Endothelial cell of umbilical vein (primary cell): ENCODE results near the gene MED16. TPM values are rescaled to one million over a fixed set of nuclear protein-coding genes. Genes with fewer than 3 reads are reported as not detected.

ENCODE experiments used
- BruUV-seq: library from RNA; stranded (reverse); fragments of 400-500 nt; replicated peaks from 2 replicates; lab custom pipeline; 2021; lab: Mats Ljungman, UMichigan
- CTCF ChIA-PET: fragments of 300-600, 350-600 bp; sonication (Branson Sonifier 250); formaldehyde crosslinking; loops from one replicate; lab custom pipeline; 2021; ENCODE audit warnings: antibody characterized with exemption, inconsistent platforms; lab: Charles Lee
- POLR2A ChIA-PET: fragments of 300-600, 350-600 bp; sonication (Branson Sonifier 250); formaldehyde crosslinking; loops from one replicate; lab custom pipeline; 2021; ENCODE audit warnings: antibody characterized with exemption, inconsistent platforms; lab: Charles Lee
- DNase-seq: peaks from one replicate; pipeline ENCODE4 v3.0.0-alpha.2; 2011; ENCODE audit warnings: low read depth, low spot score
- FAIRE-seq: peaks from 2 replicates; lab custom pipeline; 2011; peaks lifted over from hg19 to GRCh38; lab: Jason Lieb, UNC
- H2AFZ ChIP-seq: 2 replicates; pipeline ENCODE4 v1.6.0; 2012; ENCODE audit warnings: low read depth, low read length, control low read depth, inconsistent platforms
- H3K27ac ChIP-seq: 2 replicates; pipeline ENCODE4 v1.5.1; 2011; ENCODE audit warnings: low read depth, mild to moderate bottlenecking, control low read depth, low read length, moderate library complexity; ENCODE audit not compliant: insufficient read depth
- H3K27me3 ChIP-seq, 2 experiments: 2 replicates each; pipeline versions ENCODE4 v1.6.0 to v1.6.1; 2011; ENCODE audit warnings: low read length in 2 of 2, mixed read lengths in 1 of 2; ENCODE audit not compliant: control insufficient read depth in 2 of 2, insufficient read depth in 2 of 2
- H3K36me3 ChIP-seq, 2 experiments: 2 replicates in 1 of 2; 3 replicates in 1 of 2; pipeline ENCODE4 v1.5.1; 2011; ENCODE audit warnings: low read length in 2 of 2, mild to moderate bottlenecking in 1 of 2, moderate library complexity in 1 of 2; ENCODE audit not compliant: control insufficient read depth in 2 of 2, insufficient read depth in 2 of 2; ENCODE audit errors: extremely low read depth in 1 of 2
- H3K4me1 ChIP-seq: 3 replicates; pipeline ENCODE4 v1.5.1; 2011; ENCODE audit warnings: mild to moderate bottlenecking, low read length; ENCODE audit not compliant: control insufficient read depth, insufficient read depth; ENCODE audit errors: extremely low read depth
- H3K4me2 ChIP-seq: 2 replicates; pipeline ENCODE4 v1.6.1; 2011; ENCODE audit warnings: low read length, control low read depth, mixed read lengths; ENCODE audit not compliant: insufficient read depth
- H3K4me3 ChIP-seq, 3 experiments: fragments of 200-600 bp in 1 of 3; sonication (generic), shearing (Covaris generic) in 1 of 3; replicated peaks in 1 of 3; 2 replicates each; pipeline ENCODE4 v1.5.1; 2011 to 2016; ENCODE audit warnings: control low read depth in 3 of 3, low read length in 3 of 3, mild to moderate bottlenecking in 2 of 3, inconsistent platforms in 1 of 3, low read depth in 1 of 3, moderate library complexity in 1 of 3; ENCODE audit not compliant: insufficient read depth in 1 of 3
- H3K79me2 ChIP-seq: 2 replicates; pipeline ENCODE4 v1.6.0; 2012; ENCODE audit warnings: low read length, inconsistent platforms; ENCODE audit not compliant: control insufficient read depth, insufficient read depth
- H3K9ac ChIP-seq: replicated peaks from 2 replicates; pipeline ENCODE3; 2011; ENCODE audit warnings: low read length, control low read depth; ENCODE audit not compliant: insufficient read depth; ENCODE audit errors: extremely low read depth
- H3K9me1 ChIP-seq: replicated peaks from 3 replicates; pipeline ENCODE4 v1.6.0; 2011; ENCODE audit warnings: mild to moderate bottlenecking, low read length; ENCODE audit not compliant: control insufficient read depth, insufficient read depth; ENCODE audit errors: extremely low read depth
- H3K9me3 ChIP-seq: replicated peaks from 2 replicates; pipeline ENCODE4 v1.5.1; 2012; ENCODE audit warnings: low read length, inconsistent platforms; ENCODE audit not compliant: control insufficient read depth, insufficient read depth
- H4K20me1 ChIP-seq: replicated peaks from 2 replicates; pipeline ENCODE3; 2011; ENCODE audit warnings: mild to moderate bottlenecking, low read length; ENCODE audit not compliant: control insufficient read depth, insufficient read depth; ENCODE audit errors: extremely low read depth
- JUN ChIP-seq: IDR thresholded peaks from 2 replicates; pipeline ENCODE4 v1.6.1; 2011; ENCODE audit warnings: borderline replicate concordance, low read depth; ENCODE audit not compliant: insufficient read length, insufficient read depth
- POLR2A ChIP-seq: IDR thresholded peaks from 2 replicates; pipeline ENCODE4 v1.6.1; 2012; ENCODE audit warnings: low read depth, mild to moderate bottlenecking, control low read depth, low read length
- dilution Hi-C: fragments of 300-500 bp; cut with MboI; formaldehyde crosslinking; loops from one replicate; pipeline ENCODE4 v1.15.0; 2019; ENCODE audit warnings: low sequenced_read_pairs; ENCODE audit not compliant: extremely low pct_ligation_motif_present
- intact Hi-C: fragments of 100-400 bp; cut with micrococcal nuclease; formaldehyde crosslinking; loops from one replicate; pipeline ENCODE4 v1.10.0; 2022
- polyA plus RNA-seq, 4 experiments: library from polyadenylated mRNA; depleted of rRNA in 3 of 4; stranded (reverse) in 3 of 4; unstranded in 1 of 4; fragments of >200 nt; gene quantifications; 2 replicates each; pipeline versions ENCODE4 v1.2.1 to v1.2.3, GENCODE V29; 2011 to 2012; ENCODE audit warnings: missing spikeins in 1 of 4
- total RNA-seq: library from RNA; stranded (reverse); gene quantifications from 2 replicates; pipeline ENCODE4 v1.2.3, GENCODE V29; 2021
- TF ChIP-seq, protein P1 (sequence below): IDR thresholded peaks from 2 replicates; pipeline ENCODE4 v1.6.1; 2011; ENCODE audit not compliant: insufficient read depth, insufficient read length
- TF ChIP-seq, protein P2 (sequence below), 2 donors: IDR thresholded peaks; 1 replicate in 1 of 2; 2 replicates in 1 of 2; pipeline ENCODE4 v1.5.1; 2011; ENCODE audit warnings: low read length in 2 of 2, mild to moderate bottlenecking in 2 of 2, moderate library complexity in 2 of 2, control low read depth in 1 of 2, inconsistent platforms in 1 of 2, low read depth in 1 of 2; ENCODE audit not compliant: insufficient read depth in 1 of 2; ENCODE audit errors: extremely low read depth in 1 of 2

Gene MED16
- total and polyA plus RNA-seq, 2 donors (not counting 3 experiments of a cell fraction or from before 2014, with no cell fraction given), result 63.1 to 66.5 TPM

DNA sequence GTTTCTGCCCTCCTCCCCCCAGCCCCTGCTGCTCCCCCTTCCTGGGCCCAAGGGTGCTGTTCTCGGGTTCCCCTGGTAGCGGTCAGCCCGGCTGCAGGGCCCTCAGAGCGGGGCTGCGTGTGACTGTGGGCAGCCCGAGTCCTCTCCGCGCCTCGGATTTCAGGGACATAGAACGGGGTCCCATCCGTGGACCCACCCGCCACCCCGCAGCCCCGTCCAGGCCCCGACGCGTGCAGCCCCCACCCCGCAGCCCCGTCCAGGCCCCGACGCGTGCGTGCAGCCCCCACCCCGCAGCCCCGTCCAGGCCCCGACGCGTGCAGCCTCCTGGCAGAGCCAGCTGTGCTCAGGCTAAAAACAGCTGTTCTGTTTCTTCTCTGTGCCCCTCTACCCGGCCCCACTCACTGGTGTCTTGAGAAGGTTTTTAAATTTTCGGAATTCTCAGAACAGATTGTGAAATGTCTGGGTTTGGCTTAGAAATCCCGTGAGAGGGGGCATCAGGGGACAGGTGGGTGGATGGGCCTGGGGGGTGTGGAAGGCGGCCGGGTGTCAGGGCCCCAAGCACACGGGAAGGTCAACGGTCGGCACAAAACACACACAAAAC lies 57.7 kb downstream of the MED16 start:
- POLR2A ChIA-PET, result no interaction called here
- Histone ChIP-seq H3K9me3 (no peaks in the 10 kb centered on the region), H3K4me3 (no peak overlapping the region), H3K79me2 (no peaks in the 10 kb centered on the region), H3K27me3 (no peaks in the 10 kb centered on the region), H3K4me1 (no peaks in the 10 kb centered on the region), H3K9me1 (no peaks in the 10 kb centered on the region), H3K36me3 (no peaks in the 10 kb centered on the region), H3K9ac (no peak overlapping the region), H3K27ac (no peak overlapping the region), H2AFZ (no peak overlapping the region), H3K4me2 (no peak overlapping the region), H4K20me1 (no peaks in the 10 kb centered on the region)
- intact Hi-C loops, result no loop called here
- dilution Hi-C loops, result no loop called here
- no peak for TF ChIP-seq JUN
- DNase-seq (no peak), FAIRE-seq (no peak)
- CTCF ChIA-PET, result interaction anchor here (0.7 kb wide), 1 partner anchor 127 kb away, joined by 3 read pairs; no protein-coding TSS in a partner anchor
- BruUV-seq, result no TSS peak

DNA sequence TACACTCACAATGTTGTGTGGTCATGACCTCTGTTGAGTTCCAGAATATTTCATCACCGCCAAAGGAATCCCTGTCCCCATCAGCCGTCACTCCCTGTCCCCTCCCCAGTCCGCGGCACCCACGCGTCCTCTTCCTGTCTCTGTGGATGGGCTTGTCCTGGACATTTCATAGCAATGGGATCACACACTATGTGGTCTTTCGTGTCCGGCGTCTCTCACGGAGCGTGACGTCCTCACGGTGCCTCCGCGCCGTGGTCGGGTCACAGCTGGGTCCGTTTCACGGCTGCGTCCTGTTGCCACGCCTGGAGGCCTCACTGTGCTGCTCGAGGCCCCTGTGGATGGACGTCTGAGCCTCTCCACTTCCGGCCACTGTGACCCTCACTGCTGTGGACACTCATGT lies 58.8 kb downstream of the MED16 start:
- H3K4me1 ChIP-seq, result no peaks in the 10 kb centered on the region
- no peaks in the 10 kb centered on the region for H3K79me2 ChIP-seq
- no peaks in the 10 kb centered on the region for H3K9me3 ChIP-seq
- H2AFZ ChIP-seq, result no peak overlapping the region
- no peaks in the 10 kb centered on the region for H4K20me1 ChIP-seq
- H3K9ac ChIP-seq, result no peak overlapping the region
- no peaks in the 10 kb centered on the region for H3K27me3 ChIP-seq
- no TSS peak for BruUV-seq
- ChIA-PET CTCF (interaction anchor here (0.7 kb wide), 1 partner anchor 128 kb away, joined by 3 read pairs; no protein-coding TSS in a partner anchor), POLR2A (no interaction called here)
- dilution Hi-C loops (no loop called here), intact Hi-C loops (no loop called here)
- H3K4me3 ChIP-seq, result no peak overlapping the region
- no peak for FAIRE-seq
- H3K27ac ChIP-seq, result no peak overlapping the region
- no peaks in the 10 kb centered on the region for H3K36me3 ChIP-seq
- no peak overlapping the region for H3K4me2 ChIP-seq
- no peaks in the 10 kb centered on the region for H3K9me1 ChIP-seq
- TF ChIP-seq, protein P1, sequence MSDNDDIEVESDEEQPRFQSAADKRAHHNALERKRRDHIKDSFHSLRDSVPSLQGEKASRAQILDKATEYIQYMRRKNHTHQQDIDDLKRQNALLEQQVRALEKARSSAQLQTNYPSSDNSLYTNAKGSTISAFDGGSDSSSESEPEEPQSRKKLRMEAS, result no peak
- TF ChIP-seq, protein P2, sequence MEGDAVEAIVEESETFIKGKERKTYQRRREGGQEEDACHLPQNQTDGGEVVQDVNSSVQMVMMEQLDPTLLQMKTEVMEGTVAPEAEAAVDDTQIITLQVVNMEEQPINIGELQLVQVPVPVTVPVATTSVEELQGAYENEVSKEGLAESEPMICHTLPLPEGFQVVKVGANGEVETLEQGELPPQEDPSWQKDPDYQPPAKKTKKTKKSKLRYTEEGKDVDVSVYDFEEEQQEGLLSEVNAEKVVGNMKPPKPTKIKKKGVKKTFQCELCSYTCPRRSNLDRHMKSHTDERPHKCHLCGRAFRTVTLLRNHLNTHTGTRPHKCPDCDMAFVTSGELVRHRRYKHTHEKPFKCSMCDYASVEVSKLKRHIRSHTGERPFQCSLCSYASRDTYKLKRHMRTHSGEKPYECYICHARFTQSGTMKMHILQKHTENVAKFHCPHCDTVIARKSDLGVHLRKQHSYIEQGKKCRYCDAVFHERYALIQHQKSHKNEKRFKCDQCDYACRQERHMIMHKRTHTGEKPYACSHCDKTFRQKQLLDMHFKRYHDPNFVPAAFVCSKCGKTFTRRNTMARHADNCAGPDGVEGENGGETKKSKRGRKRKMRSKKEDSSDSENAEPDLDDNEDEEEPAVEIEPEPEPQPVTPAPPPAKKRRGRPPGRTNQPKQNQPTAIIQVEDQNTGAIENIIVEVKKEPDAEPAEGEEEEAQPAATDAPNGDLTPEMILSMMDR (IDR thresholded peaks at IDR 0.05; ENCODE audit: extremely low read depth in 1 of 2, insufficient read depth in 1 of 2, low read depth in 1 of 2, low read length in 2 of 2), result no peak
- no peak for TF ChIP-seq POLR2A
- no peak for DNase-seq
